HepG2 (cell line): Measurements from ENCODE around the gene HSPE1. TPM values are rescaled to one million over a fixed set of nuclear protein-coding genes. Genes with fewer than 3 reads are reported as not detected.
A peak's percentile ranks its signal among the peaks of the same experiment; 100 is the strongest.

Experiments
- ATAC-seq: fragments of 200-7000 bp; cut with Tn5 transposase; 3 replicates; pipeline ENCODE4 v1.9.1; 2020; ENCODE audit warnings: mild to moderate bottlenecking, moderate library complexity
- BruUV-seq: library from RNA; stranded (reverse); fragments of 400-500 nt; replicated peaks from 2 replicates; lab custom pipeline; 2021; lab: Mats Ljungman, UMichigan
- CTCF ChIA-PET: fragments of 300-600 bp; formaldehyde crosslinking; extraction: SDS; loops from one replicate; lab custom pipeline; 2021; ENCODE audit warnings: low total read pairs, inconsistent platforms, low intra/inter-chr PET ratio; lab: Yijun Ruan, JAX
- POLR2A ChIA-PET: fragments of 350-600 bp; sonication (Branson Sonifier 250); formaldehyde crosslinking; loops from one replicate; lab custom pipeline; 2020; ENCODE audit warnings: antibody characterized with exemption, inconsistent platforms; lab: Yijun Ruan, JAX
- DNase-seq: peaks from one replicate; pipeline ENCODE4 v3.0.0-alpha.2; 2015; ENCODE audit warnings: low spot score
- FAIRE-seq: peaks from 3 replicates; lab custom pipeline; 2011; peaks lifted over from hg19 to GRCh38; lab: Jason Lieb, UNC
- H2AFZ ChIP-seq: one replicate; pipeline ENCODE4 v1.6.1; 2011; ENCODE audit warnings: low read length, inconsistent platforms
- H3K27ac ChIP-seq: fragments of 300-600 bp; 3 replicates; pipeline ENCODE4 v1.8.0; 2011; ENCODE audit warnings: mixed run types, mild to moderate bottlenecking, mixed read lengths, low read length, inconsistent platforms; ENCODE audit not compliant: insufficient read depth; ENCODE audit errors: extremely low read length
- H3K27me3 ChIP-seq, 2 experiments: fragments of 200-600 bp in 1 of 2; 2 replicates in 1 of 2; 3 replicates in 1 of 2; pipeline versions ENCODE4 v1.6.0 to v1.8.0; 2011; ENCODE audit warnings: low read length in 2 of 2, mild to moderate bottlenecking in 2 of 2, moderate library complexity in 2 of 2, inconsistent platforms in 1 of 2; ENCODE audit not compliant: insufficient read depth in 2 of 2, control insufficient read depth in 1 of 2
- H3K36me3 ChIP-seq, 2 experiments: fragments of 200-600 bp in 1 of 2; replicated peaks in 1 of 2; 2 replicates in 1 of 2; 3 replicates in 1 of 2; pipeline versions ENCODE4 v1.5.1 to v1.8.0; 2011; ENCODE audit warnings: low read length in 2 of 2, inconsistent platforms in 1 of 2; ENCODE audit not compliant: insufficient read depth in 2 of 2, control insufficient read depth in 1 of 2
- H3K4me1 ChIP-seq: 2 replicates; pipeline ENCODE4 v1.5.1; 2012; ENCODE audit warnings: low read length, inconsistent platforms; ENCODE audit not compliant: insufficient read depth
- H3K4me2 ChIP-seq: 2 replicates; pipeline ENCODE4 v1.6.0; 2011; ENCODE audit warnings: low read depth, low read length, inconsistent platforms
- H3K4me3 ChIP-seq, 3 experiments: fragments of 200-600 bp in 1 of 3; sonication (generic), shearing (Covaris generic) in 1 of 3; replicated peaks in 1 of 3; 2 replicates each; pipeline ENCODE4 v1.5.1; 2011 to 2016; ENCODE audit warnings: low read length in 3 of 3, inconsistent platforms in 2 of 3, low read depth in 2 of 3, mild to moderate bottlenecking in 2 of 3, control low read depth in 1 of 3, mixed read lengths in 1 of 3; ENCODE audit not compliant: insufficient read depth in 1 of 3
- H3K79me2 ChIP-seq: one replicate; pipeline ENCODE4 v1.6.1; 2011; ENCODE audit warnings: low read length, inconsistent platforms; ENCODE audit not compliant: insufficient read depth
- H3K9ac ChIP-seq: 2 replicates; pipeline ENCODE4 v1.6.0; 2011; ENCODE audit warnings: mild to moderate bottlenecking, low read depth, low read length, inconsistent platforms; ENCODE audit not compliant: insufficient read depth
- H3K9me3 ChIP-seq: 2 replicates; pipeline ENCODE4 v1.5.1; 2012; ENCODE audit warnings: mild to moderate bottlenecking, low read length
- H4K20me1 ChIP-seq: 2 replicates; pipeline ENCODE4 v1.6.0; 2011; ENCODE audit warnings: inconsistent platforms, mild to moderate bottlenecking, low read length, moderate library complexity; ENCODE audit not compliant: insufficient read depth
- FOXP1 ChIP-seq, 2 experiments: fragments of 450-650 bp in 1 of 2; IDR thresholded peaks; 2 replicates each; pipeline ENCODE4 v1.6.1; 2017 to 2018; ENCODE audit warnings: antibody characterized with exemption in 1 of 2
- MYC ChIP-seq: sonication (generic); formaldehyde crosslinking; IDR thresholded peaks from 2 replicates; pipeline ENCODE4 v1.9.0; 2021; ENCODE audit warnings: missing genetic modification reagents, borderline replicate concordance
- PHF21A ChIP-seq: sonication (generic); formaldehyde crosslinking; IDR thresholded peaks from 2 replicates; pipeline ENCODE4 v1.5.0; 2020; ENCODE audit warnings: mild to moderate bottlenecking, missing genetic modification reagents
- RFXAP ChIP-seq: sonication (generic); formaldehyde crosslinking; IDR thresholded peaks from 2 replicates; pipeline ENCODE4 v1.4.0; 2020; ENCODE audit warnings: missing genetic modification reagents, borderline replicate concordance
- RNF219 ChIP-seq: sonication (generic); formaldehyde crosslinking; IDR thresholded peaks from 2 replicates; pipeline ENCODE4 v1.5.0; 2020; ENCODE audit warnings: mild to moderate bottlenecking, missing genetic modification reagents
- SCMH1 ChIP-seq: sonication (generic); formaldehyde crosslinking; IDR thresholded peaks from 2 replicates; pipeline ENCODE4 v1.9.0; 2021; ENCODE audit warnings: missing genetic modification reagents, mild to moderate bottlenecking, borderline replicate concordance
- TCF7L2 ChIP-seq: IDR thresholded peaks from 2 replicates; pipeline ENCODE4 v1.6.1; 2011; ENCODE audit warnings: mild to moderate bottlenecking, low read depth, low read length, moderate library complexity
- XBP1 ChIP-seq: sonication (generic); formaldehyde crosslinking; IDR thresholded peaks from 2 replicates; pipeline ENCODE4 v1.5.0; 2020; ENCODE audit warnings: missing genetic modification reagents
- ZBTB46 ChIP-seq: sonication (generic); formaldehyde crosslinking; IDR thresholded peaks from 2 replicates; pipeline ENCODE4 v1.4.0; 2020; ENCODE audit warnings: mild to moderate bottlenecking, missing genetic modification reagents, borderline replicate concordance
- ZNF225 ChIP-seq: sonication (generic); formaldehyde crosslinking; IDR thresholded peaks from 2 replicates; pipeline ENCODE4 v1.4.0; 2020; ENCODE audit warnings: mild to moderate bottlenecking, missing genetic modification reagents
- ZNF282 ChIP-seq: fragments of 450-650 bp; IDR thresholded peaks from 2 replicates; pipeline ENCODE4 v1.6.1; 2018; ENCODE audit not compliant: partially characterized antibody
- ZNF670 ChIP-seq: sonication (generic); formaldehyde crosslinking; IDR thresholded peaks from 2 replicates; pipeline ENCODE4 v1.8.0; 2022; ENCODE audit warnings: mild to moderate bottlenecking, missing genetic modification reagents, borderline replicate concordance
- ZNF703 ChIP-seq: sonication (generic); formaldehyde crosslinking; IDR thresholded peaks from 2 replicates; pipeline ENCODE4 v1.5.1; 2020; ENCODE audit warnings: missing genetic modification reagents, mild to moderate bottlenecking, moderate library complexity, borderline replicate concordance
- WGBS: methylation state at CpG from one replicate; pipeline ENCODE4 v1.1.6; 2017; ENCODE audit warnings: low lambda C conversion rate; 5-methylcytosine and 5-hydroxymethylcytosine counted together
- in situ Hi-C: cut with HindIII; loops from 2 replicates; pipeline ENCODE4 v1.10.0; 2017; ENCODE audit warnings: low pct_unique_long_range_greater_than_20kb; ENCODE audit not compliant: extremely low pct_ligation_motif_present
- intact Hi-C: fragments of 100-400 bp; cut with micrococcal nuclease; formaldehyde crosslinking; loops from one replicate; pipeline ENCODE4 v1.10.0; 2022; ENCODE audit not compliant: unreplicated experiment
- polyA plus RNA-seq, 8 experiments: library from polyadenylated mRNA; depleted of rRNA in 3 of 8; stranded (reverse) in 7 of 8; unstranded in 1 of 8; fragments of >200 nt; fragmentation: Illumina TruSeq in 4 of 8; extraction: Trizol in 4 of 8; gene quantifications; 2 replicates each; pipeline versions ENCODE4 v1.2.1 to v1.2.3, GENCODE V29; 2011 to 2016; ENCODE audit warnings: low read depth in 4 of 8, missing spikeins in 1 of 8, mixed read lengths in 1 of 8; ENCODE audit not compliant: insufficient read depth in 1 of 8
- total RNA-seq, 5 experiments: library from RNA; depleted of rRNA; stranded (reverse); fragments of >200 nt; fragmentation: Illumina TruSeq; extraction: Trizol; gene quantifications; 2 replicates each; pipeline ENCODE4 v1.2.3, GENCODE V29; 2016; ENCODE audit warnings: low read depth in 1 of 5
- TF ChIP-seq, protein P1 (sequence below): sonication (generic); formaldehyde crosslinking; IDR thresholded peaks from 2 replicates; pipeline ENCODE4 v1.8.0; 2022; ENCODE audit warnings: mild to moderate bottlenecking, missing genetic modification reagents, moderate library complexity
- TF ChIP-seq, protein P2 (sequence below): sonication (generic); formaldehyde crosslinking; IDR thresholded peaks from 2 replicates; pipeline ENCODE4 v1.5.0; 2020; ENCODE audit warnings: mild to moderate bottlenecking, missing genetic modification reagents, borderline replicate concordance
- TF ChIP-seq, protein P3 (sequence below): sonication (generic); formaldehyde crosslinking; IDR thresholded peaks from 2 replicates; pipeline ENCODE4 v1.4.0; 2020; ENCODE audit warnings: missing genetic modification reagents

Gene HSPE1
- total and polyA plus RNA-seq, 2 of the 13 experiments (the other 11 are each of a cell fraction or from before 2014, with no cell fraction given): 244 to 823 TPM

- H3K27me3 ChIP-seq: no peaks in the 10 kb centered on the region; a peak in 1 of 5 replicates
- DNase-seq: peak; percentile 61
- H3K36me3 ChIP-seq: no peaks in the 10 kb centered on the region
- peak overlapping the region; percentile 77 for H3K27ac ChIP-seq
- H3K79me2 ChIP-seq: peaks cover 49% of the 10 kb centered on the region
- ATAC-seq: no peak
- H3K4me1 ChIP-seq: peaks cover 45% of the 10 kb centered on the region
- no peaks in the 10 kb centered on the region for H3K9me3 ChIP-seq
- H3K4me3 ChIP-seq: peak overlapping the region; percentile 43 to 98 (median 89)
- intact Hi-C loops: loop anchor here (1.0 to 5.0 kb wide), 3 partner anchors 15 to 262 kb away; partner anchors contain the start of gene HSPE1
- no peak for FAIRE-seq
- H3K9ac ChIP-seq: peak overlapping the region; percentile 97
- CTCF ChIA-PET: no interaction called here
- H4K20me1 ChIP-seq: peaks cover 24% of the 10 kb centered on the region
- TSS peak; percentile 94 for BruUV-seq
- H3K4me2 ChIP-seq: peak overlapping the region; percentile 79
- POLR2A ChIA-PET: interaction anchor here (0.8 to 5.6 kb wide), 16 partner anchors 9 to 191 kb away, joined by 3 to 177 read pairs (median 11); partner anchors contain the start of genes COQ10B, HSPD1, HSPE1 and MARS2
- in situ Hi-C loops: loop anchor here (10.0 kb wide), 1 partner anchor 189 kb away; the partner anchor contains the start of gene MARS2
- peak overlapping the region; percentile 60 for H2AFZ ChIP-seq
- WGBS: 0% methylated on average over 13 of the region's 16 CpGs
- peak; percentile 62; the same call in 1 of the 2 replicates for TF ChIP-seq XBP1 (CRISPR knock-in tag)
- no peak for TF ChIP-seq ZNF282
- no peak for TF ChIP-seq ZBTB46 (CRISPR knock-in tag)
- TF ChIP-seq, protein P1, sequence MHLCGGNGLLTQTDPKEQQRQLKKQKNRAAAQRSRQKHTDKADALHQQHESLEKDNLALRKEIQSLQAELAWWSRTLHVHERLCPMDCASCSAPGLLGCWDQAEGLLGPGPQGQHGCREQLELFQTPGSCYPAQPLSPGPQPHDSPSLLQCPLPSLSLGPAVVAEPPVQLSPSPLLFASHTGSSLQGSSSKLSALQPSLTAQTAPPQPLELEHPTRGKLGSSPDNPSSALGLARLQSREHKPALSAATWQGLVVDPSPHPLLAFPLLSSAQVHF: no peak
- TF ChIP-seq, protein P2, sequence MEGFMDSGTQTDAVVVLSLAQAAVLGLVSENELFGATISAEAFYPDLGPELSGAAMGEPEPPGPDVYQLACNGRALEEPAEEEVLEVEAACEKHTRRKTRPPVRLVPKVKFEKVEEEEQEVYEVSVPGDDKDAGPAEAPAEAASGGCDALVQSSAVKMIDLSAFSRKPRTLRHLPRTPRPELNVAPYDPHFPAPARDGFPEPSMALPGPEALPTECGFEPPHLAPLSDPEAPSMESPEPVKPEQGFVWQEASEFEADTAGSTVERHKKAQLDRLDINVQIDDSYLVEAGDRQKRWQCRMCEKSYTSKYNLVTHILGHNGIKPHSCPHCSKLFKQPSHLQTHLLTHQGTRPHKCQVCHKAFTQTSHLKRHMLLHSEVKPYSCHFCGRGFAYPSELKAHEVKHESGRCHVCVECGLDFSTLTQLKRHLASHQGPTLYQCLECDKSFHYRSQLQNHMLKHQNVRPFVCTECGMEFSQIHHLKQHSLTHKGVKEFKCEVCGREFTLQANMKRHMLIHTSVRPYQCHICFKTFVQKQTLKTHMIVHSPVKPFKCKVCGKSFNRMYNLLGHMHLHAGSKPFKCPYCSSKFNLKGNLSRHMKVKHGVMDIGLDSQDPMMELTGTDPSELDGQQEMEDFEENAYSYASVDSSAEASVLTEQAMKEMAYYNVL (CRISPR knock-in tag): no peak
- TF ChIP-seq MYC: no peak
- no peak for TF ChIP-seq RNF219 (CRISPR knock-in tag)
- TF ChIP-seq FOXP1 (IDR thresholded peaks at IDR 0.05): no peak
- TF ChIP-seq FOXP1 (CRISPR knock-in tag; IDR thresholded peaks at IDR 0.05): peak; percentile 32; the same call in 1 of the 2 replicates
- TF ChIP-seq ZNF703: no peak
- no peak for TF ChIP-seq SCMH1 (CRISPR knock-in tag)
- TF ChIP-seq PHF21A (CRISPR knock-in tag): no peak
- TF ChIP-seq RFXAP (CRISPR knock-in tag): no peak
- TF ChIP-seq ZNF225: no peak
- TF ChIP-seq TCF7L2: no peak; the same call in 1 of the 2 replicates
- TF ChIP-seq, protein P3, sequence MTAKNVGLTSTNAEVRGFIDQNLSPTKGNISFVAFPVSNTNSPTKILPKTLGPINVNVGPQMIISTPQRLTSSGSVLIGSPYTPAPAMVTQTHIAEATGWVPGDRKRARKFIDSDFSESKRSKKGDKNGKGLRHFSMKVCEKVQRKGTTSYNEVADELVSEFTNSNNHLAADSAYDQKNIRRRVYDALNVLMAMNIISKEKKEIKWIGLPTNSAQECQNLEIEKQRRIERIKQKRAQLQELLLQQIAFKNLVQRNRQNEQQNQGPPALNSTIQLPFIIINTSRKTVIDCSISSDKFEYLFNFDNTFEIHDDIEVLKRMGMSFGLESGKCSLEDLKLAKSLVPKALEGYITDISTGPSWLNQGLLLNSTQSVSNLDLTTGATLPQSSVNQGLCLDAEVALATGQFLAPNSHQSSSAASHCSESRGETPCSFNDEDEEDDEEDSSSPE (CRISPR knock-in tag): no peak
- TF ChIP-seq ZNF670 (CRISPR knock-in tag): peak; percentile 17; the same call in 1 of the 2 replicates
Observed at GRCh38 chr2:197515315-197515738, 15.1 kb downstream of the HSPE1 start.
